WI38 (cell line): ENCODE data around the gene CD164L2.
"Not testable (repeated sequence)": the region's sequence is repeated elsewhere in the genome, so short reads cannot be mapped to it uniquely, and the experiment has no call there.

Experiments
- H3K4me3 ChIP-seq: 2 replicates; pipeline ENCODE4 v1.5.1; 2011; ENCODE audit warnings: low read depth, mild to moderate bottlenecking, control low read depth, low read length
- TF ChIP-seq, protein P1 (sequence below): IDR thresholded peaks from 2 replicates; pipeline ENCODE4 v1.5.1; 2012; ENCODE audit warnings: low read depth, mild to moderate bottlenecking, control low read depth, low read length

The CD164L2 gene

GRCh38 chr1:27383039-27383605, at the start of gene CD164L2:
Gene CD164L2 (minus strand): TSS chr1:27383333. CDS start chr1:27383239, 94 bp downstream.
- TF ChIP-seq, protein P1, sequence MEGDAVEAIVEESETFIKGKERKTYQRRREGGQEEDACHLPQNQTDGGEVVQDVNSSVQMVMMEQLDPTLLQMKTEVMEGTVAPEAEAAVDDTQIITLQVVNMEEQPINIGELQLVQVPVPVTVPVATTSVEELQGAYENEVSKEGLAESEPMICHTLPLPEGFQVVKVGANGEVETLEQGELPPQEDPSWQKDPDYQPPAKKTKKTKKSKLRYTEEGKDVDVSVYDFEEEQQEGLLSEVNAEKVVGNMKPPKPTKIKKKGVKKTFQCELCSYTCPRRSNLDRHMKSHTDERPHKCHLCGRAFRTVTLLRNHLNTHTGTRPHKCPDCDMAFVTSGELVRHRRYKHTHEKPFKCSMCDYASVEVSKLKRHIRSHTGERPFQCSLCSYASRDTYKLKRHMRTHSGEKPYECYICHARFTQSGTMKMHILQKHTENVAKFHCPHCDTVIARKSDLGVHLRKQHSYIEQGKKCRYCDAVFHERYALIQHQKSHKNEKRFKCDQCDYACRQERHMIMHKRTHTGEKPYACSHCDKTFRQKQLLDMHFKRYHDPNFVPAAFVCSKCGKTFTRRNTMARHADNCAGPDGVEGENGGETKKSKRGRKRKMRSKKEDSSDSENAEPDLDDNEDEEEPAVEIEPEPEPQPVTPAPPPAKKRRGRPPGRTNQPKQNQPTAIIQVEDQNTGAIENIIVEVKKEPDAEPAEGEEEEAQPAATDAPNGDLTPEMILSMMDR: no peak
- no peak within 1 kb of the TSS for H3K4me3 ChIP-seq

GRCh38 chr1:27432725-27433124, 49.6 kb upstream of the CD164L2 start:
- H3K4me3 ChIP-seq: not testable (repeated sequence)

DNA sequence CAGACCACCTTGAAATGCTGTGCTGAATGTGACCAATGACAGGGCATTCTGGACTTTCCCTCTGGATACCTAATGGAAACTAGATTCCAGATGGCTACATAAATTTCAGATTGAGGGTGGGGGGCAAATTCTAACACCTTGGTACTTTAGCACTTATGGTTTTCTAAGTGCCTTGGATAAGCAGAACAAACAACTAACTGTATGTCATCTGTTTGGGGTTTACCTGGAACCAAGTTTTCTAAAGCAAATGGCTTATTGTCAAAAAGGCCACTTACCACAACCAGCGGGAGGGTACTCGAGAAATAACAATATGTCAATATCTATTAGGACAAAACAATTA, 48.4 kb upstream of the CD164L2 start:
- TF ChIP-seq, protein P1: no peak
- no peak overlapping the region for H3K4me3 ChIP-seq

DNA sequence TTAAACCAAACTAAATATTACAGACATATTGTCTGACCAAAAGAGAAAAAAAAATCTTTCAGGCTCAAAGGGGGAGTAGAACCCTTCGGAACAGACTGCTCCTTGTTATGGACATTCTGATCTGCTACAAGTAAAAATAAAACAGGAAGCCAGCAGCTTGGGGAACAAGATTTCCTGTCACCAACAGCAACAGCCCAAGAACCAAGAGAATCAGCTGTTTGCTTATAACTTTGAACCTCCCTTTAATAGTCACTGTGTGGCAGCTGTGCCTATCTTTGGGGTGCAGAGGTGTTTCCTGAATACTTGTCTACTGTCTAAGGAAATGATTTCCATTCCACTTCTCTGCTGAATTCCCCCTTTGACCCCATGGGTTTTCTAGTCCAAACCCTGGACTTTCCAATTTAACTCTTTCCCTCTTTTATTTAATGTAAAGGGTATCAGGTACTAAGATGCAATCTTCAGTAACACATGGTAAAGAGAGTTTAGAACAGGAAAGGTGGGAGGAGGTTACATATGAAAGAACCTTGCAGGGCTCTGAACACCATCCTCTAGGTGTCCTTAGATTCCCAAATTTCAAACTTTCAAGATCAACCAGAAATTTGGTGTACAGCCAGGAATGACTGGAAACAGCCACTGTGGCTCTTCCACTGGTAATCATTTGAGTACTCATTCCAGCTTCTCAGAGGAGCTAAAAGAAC, 47.9 kb upstream of the CD164L2 start:
- no peak overlapping the region for H3K4me3 ChIP-seq
- TF ChIP-seq, protein P1: no peak

DNA sequence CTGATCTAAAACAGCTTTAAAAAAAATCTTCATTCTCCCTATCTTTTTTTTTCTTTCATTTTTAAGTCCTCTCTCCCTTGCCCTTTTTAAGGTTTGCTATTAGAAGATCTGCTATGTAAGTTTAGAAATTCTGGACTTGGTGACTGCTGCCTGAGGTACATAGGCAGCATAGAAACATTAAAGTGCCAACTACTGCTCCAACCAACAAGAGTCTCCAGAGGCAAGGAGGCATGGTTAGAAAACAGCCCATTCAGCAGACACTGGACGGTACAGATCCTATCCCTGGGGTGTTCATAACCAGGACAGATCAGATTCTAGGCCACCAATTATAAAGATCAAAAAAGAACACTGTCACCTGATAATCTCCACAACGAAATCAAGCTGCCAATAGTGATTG, 45.9 kb upstream of the CD164L2 start:
- TF ChIP-seq, protein P1: no peak
- H3K4me3 ChIP-seq: no peak overlapping the region

GRCh38 chr1:27428316-27429028, 45.3 kb upstream of the CD164L2 start:
- TF ChIP-seq, protein P1: no peak
- H3K4me3 ChIP-seq: no peak overlapping the region

GRCh38 chr1:27427816-27428315, 44.7 kb upstream of the CD164L2 start:
- H3K4me3 ChIP-seq: no peak overlapping the region
- TF ChIP-seq, protein P1: no peak
